ENCODE results near the gene SGMS1. TPM values are rescaled to one million over a fixed set of nuclear protein-coding genes. Genes with fewer than 3 reads are reported as not detected.

Gene SGMS1
- total RNA-seq, 1 donor from 2014 or later = 9.2 TPM

DNA sequence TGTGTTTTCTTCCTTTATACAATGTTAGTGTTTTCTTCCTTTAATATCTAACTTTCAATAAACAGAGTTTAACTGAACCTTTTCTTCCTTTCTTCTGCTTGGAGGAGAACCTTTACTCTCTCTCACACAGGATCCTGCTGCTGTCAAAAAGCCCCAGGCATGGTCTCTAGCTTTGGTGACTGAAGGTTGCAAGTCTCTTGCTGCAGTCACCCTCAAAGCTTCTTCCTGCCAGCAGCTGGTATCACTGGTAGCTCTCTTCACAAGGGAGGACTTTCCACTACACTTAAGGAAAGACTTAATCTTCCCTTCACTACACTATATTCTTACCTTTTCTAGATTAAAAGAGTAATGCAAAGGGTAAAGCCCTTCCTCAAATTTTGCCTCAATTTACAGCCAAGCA is 153.4 kb downstream of the SGMS1 start:
- Mint-ChIP-seq H3K36me3 (no peaks in the 10 kb centered on the region), H3K27me3 (ENCODE audit: insufficient read depth, low read depth) (no peaks in the 10 kb centered on the region), H3K4me1 (peaks cover 10% of the 10 kb centered on the region), H3K27ac (no peak overlapping the region), H3K9me3 (no peaks in the 10 kb centered on the region), H3K4me3 (no peak overlapping the region)
- Histone ChIP-seq H3K9ac (no peak overlapping the region), H3K9me3 (ENCODE audit: low read depth) (no peaks in the 10 kb centered on the region), H3F3A (ENCODE audit: low read depth) (peaks cover 6% of the 10 kb centered on the region), H2AFZ (replicated peaks) (peak overlapping the region; percentile 32), H4K20me1 (ENCODE audit: low read depth) (no peaks in the 10 kb centered on the region), H3K27me3 (no peaks in the 10 kb centered on the region), H3K4me1 (peaks cover 17% of the 10 kb centered on the region), H3K4me2 (peak overlapping the region; percentile 37), H3K4me3 (no peak overlapping the region), H3K79me2 (ENCODE audit: low read depth) (no peaks in the 10 kb centered on the region), H3K36me3 (no peaks in the 10 kb centered on the region), H3K27ac (no peak overlapping the region)
- DNase-seq (ENCODE audit: low spot score) = peak; percentile 6
- TF ChIP-seq, protein P1, sequence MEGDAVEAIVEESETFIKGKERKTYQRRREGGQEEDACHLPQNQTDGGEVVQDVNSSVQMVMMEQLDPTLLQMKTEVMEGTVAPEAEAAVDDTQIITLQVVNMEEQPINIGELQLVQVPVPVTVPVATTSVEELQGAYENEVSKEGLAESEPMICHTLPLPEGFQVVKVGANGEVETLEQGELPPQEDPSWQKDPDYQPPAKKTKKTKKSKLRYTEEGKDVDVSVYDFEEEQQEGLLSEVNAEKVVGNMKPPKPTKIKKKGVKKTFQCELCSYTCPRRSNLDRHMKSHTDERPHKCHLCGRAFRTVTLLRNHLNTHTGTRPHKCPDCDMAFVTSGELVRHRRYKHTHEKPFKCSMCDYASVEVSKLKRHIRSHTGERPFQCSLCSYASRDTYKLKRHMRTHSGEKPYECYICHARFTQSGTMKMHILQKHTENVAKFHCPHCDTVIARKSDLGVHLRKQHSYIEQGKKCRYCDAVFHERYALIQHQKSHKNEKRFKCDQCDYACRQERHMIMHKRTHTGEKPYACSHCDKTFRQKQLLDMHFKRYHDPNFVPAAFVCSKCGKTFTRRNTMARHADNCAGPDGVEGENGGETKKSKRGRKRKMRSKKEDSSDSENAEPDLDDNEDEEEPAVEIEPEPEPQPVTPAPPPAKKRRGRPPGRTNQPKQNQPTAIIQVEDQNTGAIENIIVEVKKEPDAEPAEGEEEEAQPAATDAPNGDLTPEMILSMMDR (IDR thresholded peaks at IDR 0.05) = no peak
- TF ChIP-seq EZH2 (IDR thresholded peaks at IDR 0.05) (no peak), EZH2phosphoT487 (IDR thresholded peaks at IDR 0.05) (no peak)

DNA sequence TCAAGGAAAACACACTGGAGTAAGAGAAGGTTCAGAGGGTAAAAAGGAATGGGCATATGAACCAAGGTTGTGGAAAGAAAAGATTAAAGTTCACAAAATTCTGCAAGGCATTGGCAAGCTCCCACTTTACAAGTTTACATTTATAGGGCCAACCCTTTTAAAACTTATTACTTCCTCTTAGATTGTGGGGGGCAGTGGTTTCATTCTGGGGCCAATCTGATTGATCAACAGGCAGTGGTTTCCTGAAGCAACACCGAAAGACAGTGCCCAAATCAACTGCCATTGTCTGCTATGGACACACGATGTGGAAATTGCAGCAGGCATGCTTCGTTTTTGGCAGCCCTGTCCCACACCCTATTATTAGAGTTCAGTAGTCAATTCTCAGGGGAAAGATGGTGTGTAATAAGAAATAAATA is 154.0 kb downstream of the SGMS1 start:
- Histone ChIP-seq H3K4me2 (no peak overlapping the region), H3K4me1 (peaks cover 17% of the 10 kb centered on the region), H3K27me3 (no peaks in the 10 kb centered on the region), H3K4me3 (no peak overlapping the region), H3F3A (ENCODE audit: low read depth) (peaks cover 6% of the 10 kb centered on the region), H3K79me2 (ENCODE audit: low read depth) (no peaks in the 10 kb centered on the region), H3K36me3 (no peaks in the 10 kb centered on the region), H3K9ac (no peak overlapping the region), H4K20me1 (ENCODE audit: low read depth) (no peaks in the 10 kb centered on the region), H3K27ac (no peak overlapping the region), H3K9me3 (ENCODE audit: low read depth) (no peaks in the 10 kb centered on the region), H2AFZ (replicated peaks) (no peak overlapping the region)
- no peaks in the 10 kb centered on the region for H3K27me3 Mint-ChIP-seq (ENCODE audit: insufficient read depth, low read depth)
- no peaks in the 10 kb centered on the region for H3K36me3 Mint-ChIP-seq
- no peak for DNase-seq (ENCODE audit: low spot score)
- TF ChIP-seq EZH2 (IDR thresholded peaks at IDR 0.05) (no peak), EZH2phosphoT487 (IDR thresholded peaks at IDR 0.05) (no peak)
- TF ChIP-seq, protein P1 (IDR thresholded peaks at IDR 0.05) = no peak
- no peak overlapping the region for H3K4me3 Mint-ChIP-seq
- peaks cover 10% of the 10 kb centered on the region for H3K4me1 Mint-ChIP-seq
- no peaks in the 10 kb centered on the region for H3K9me3 Mint-ChIP-seq
- H3K27ac Mint-ChIP-seq = no peak overlapping the region

DNA sequence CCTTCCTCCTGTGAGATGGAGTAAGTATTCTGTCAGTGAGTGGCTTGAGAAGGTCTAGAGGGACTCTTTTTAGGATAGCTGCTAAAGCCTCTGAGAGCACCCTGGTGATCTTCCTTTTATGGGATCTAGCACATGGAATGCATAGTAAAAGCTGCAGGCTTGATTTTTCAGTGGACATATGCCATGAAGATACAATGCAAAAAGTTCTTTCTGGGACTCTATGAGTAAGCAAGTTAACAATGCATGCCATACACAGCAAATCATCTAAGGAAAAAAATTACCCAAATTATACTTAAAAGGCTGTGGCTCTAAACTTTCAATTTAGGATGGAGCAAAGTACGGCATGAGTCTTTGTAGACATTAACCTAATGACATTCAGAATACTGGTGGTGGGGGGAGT is 154.5 kb downstream of the SGMS1 start:
- Histone ChIP-seq H3F3A (ENCODE audit: low read depth) (peaks cover 6% of the 10 kb centered on the region), H3K9ac (no peak overlapping the region), H3K4me1 (peaks cover 17% of the 10 kb centered on the region), H3K79me2 (ENCODE audit: low read depth) (no peaks in the 10 kb centered on the region), H3K4me2 (no peak overlapping the region), H3K36me3 (no peaks in the 10 kb centered on the region), H4K20me1 (ENCODE audit: low read depth) (no peaks in the 10 kb centered on the region), H2AFZ (replicated peaks) (no peak overlapping the region), H3K9me3 (ENCODE audit: low read depth) (no peaks in the 10 kb centered on the region), H3K4me3 (no peak overlapping the region), H3K27me3 (no peaks in the 10 kb centered on the region), H3K27ac (no peak overlapping the region)
- DNase-seq (ENCODE audit: low spot score) = no peak
- H3K27me3 Mint-ChIP-seq (ENCODE audit: insufficient read depth, low read depth) = no peaks in the 10 kb centered on the region
- no peaks in the 10 kb centered on the region for H3K36me3 Mint-ChIP-seq
- H3K9me3 Mint-ChIP-seq = no peaks in the 10 kb centered on the region
- no peak overlapping the region for H3K27ac Mint-ChIP-seq
- H3K4me1 Mint-ChIP-seq = peaks cover 10% of the 10 kb centered on the region
- H3K4me3 Mint-ChIP-seq = no peak overlapping the region
- TF ChIP-seq, protein P1 (IDR thresholded peaks at IDR 0.05) = no peak
- no peak for TF ChIP-seq EZH2 (IDR thresholded peaks at IDR 0.05)
- no peak for TF ChIP-seq EZH2phosphoT487 (IDR thresholded peaks at IDR 0.05)

Measured in neural progenitor cell (in vitro differentiated cells).